Parathyroid adenoma (tissue), 2 donors: Measurements from ENCODE around the gene HTR3E.

Source experiments
- H2AFZ ChIP-seq: fragments of 300-600 bp; sonication (generic); one replicate; pipeline ENCODE4 v1.7.0; 2017; ENCODE audit warnings: antibody characterized with exemption, mild to moderate bottlenecking
- H3K27ac ChIP-seq: fragments of 300-600 bp; sonication (generic); one replicate; pipeline ENCODE4 v1.7.0; 2017
- H3K27me3 ChIP-seq: fragments of 300-600 bp; sonication (generic); one replicate; pipeline ENCODE4 v1.7.0; 2017; ENCODE audit warnings: low read length; ENCODE audit not compliant: control insufficient read depth, insufficient read depth
- H3K36me3 ChIP-seq: fragments of 300-600 bp; sonication (generic); one replicate; pipeline ENCODE4 v1.7.0; 2017; ENCODE audit warnings: low read length; ENCODE audit not compliant: control insufficient read depth, insufficient read depth
- H3K4me1 ChIP-seq: fragments of 300-600 bp; sonication (generic); one replicate; pipeline ENCODE4 v1.7.0; 2017; ENCODE audit warnings: control low read depth
- H3K4me2 ChIP-seq: fragments of 300-600 bp; sonication (generic); one replicate; pipeline ENCODE4 v1.7.0; 2017; ENCODE audit warnings: low read length
- H3K4me3 ChIP-seq: fragments of 300-600 bp; sonication (generic); one replicate; pipeline ENCODE4 v1.7.0; 2017; ENCODE audit warnings: low read depth, low read length
- H3K79me2 ChIP-seq: fragments of 300-600 bp; sonication (generic); one replicate; pipeline ENCODE4 v1.7.0; 2017; ENCODE audit warnings: control low read depth
- H3K9ac ChIP-seq: fragments of 300-600 bp; sonication (generic); one replicate; pipeline ENCODE4 v1.7.0; 2017; ENCODE audit warnings: mild to moderate bottlenecking
- H3K9me3 ChIP-seq: fragments of 300-600 bp; sonication (generic); one replicate; pipeline ENCODE4 v1.7.0; 2017; ENCODE audit warnings: low read length; ENCODE audit not compliant: control insufficient read depth
- TF ChIP-seq, protein P1 (sequence below): fragments of 300-600 bp; sonication (generic); IDR thresholded peaks from one replicate; pipeline ENCODE4 v1.7.0; 2017; ENCODE audit warnings: antibody characterized with exemption, mild to moderate bottlenecking
- donor health status: primary hyperparathyroidism.

The HTR3E gene, protein sequence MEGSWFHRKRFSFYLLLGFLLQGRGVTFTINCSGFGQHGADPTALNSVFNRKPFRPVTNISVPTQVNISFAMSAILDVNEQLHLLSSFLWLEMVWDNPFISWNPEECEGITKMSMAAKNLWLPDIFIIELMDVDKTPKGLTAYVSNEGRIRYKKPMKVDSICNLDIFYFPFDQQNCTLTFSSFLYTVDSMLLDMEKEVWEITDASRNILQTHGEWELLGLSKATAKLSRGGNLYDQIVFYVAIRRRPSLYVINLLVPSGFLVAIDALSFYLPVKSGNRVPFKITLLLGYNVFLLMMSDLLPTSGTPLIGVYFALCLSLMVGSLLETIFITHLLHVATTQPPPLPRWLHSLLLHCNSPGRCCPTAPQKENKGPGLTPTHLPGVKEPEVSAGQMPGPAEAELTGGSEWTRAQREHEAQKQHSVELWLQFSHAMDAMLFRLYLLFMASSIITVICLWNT

GRCh38 chr3:184096811-184097383 is at the start of gene HTR3E:
Gene HTR3E (plus strand): TSS chr3:184097064. CDS start chr3:184097530, 466 bp downstream.
- no peak within 1 kb of the TSS for H3K4me2 ChIP-seq
- no peaks in the 10 kb centered on the region for H3K9me3 ChIP-seq
- no peak within 1 kb of the TSS for H2AFZ ChIP-seq
- no peaks in the 10 kb centered on the region for H3K36me3 ChIP-seq
- H3K27me3 ChIP-seq = no peaks in the 10 kb centered on the region
- no peaks in the 10 kb centered on the region for H3K79me2 ChIP-seq
- no peak within 1 kb of the TSS for H3K9ac ChIP-seq
- H3K4me3 ChIP-seq = no peak within 1 kb of the TSS
- TF ChIP-seq, protein P1, sequence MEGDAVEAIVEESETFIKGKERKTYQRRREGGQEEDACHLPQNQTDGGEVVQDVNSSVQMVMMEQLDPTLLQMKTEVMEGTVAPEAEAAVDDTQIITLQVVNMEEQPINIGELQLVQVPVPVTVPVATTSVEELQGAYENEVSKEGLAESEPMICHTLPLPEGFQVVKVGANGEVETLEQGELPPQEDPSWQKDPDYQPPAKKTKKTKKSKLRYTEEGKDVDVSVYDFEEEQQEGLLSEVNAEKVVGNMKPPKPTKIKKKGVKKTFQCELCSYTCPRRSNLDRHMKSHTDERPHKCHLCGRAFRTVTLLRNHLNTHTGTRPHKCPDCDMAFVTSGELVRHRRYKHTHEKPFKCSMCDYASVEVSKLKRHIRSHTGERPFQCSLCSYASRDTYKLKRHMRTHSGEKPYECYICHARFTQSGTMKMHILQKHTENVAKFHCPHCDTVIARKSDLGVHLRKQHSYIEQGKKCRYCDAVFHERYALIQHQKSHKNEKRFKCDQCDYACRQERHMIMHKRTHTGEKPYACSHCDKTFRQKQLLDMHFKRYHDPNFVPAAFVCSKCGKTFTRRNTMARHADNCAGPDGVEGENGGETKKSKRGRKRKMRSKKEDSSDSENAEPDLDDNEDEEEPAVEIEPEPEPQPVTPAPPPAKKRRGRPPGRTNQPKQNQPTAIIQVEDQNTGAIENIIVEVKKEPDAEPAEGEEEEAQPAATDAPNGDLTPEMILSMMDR = no peak
- H3K4me1 ChIP-seq = no peaks in the 10 kb centered on the region
- H3K27ac ChIP-seq = no peak within 1 kb of the TSS

DNA sequence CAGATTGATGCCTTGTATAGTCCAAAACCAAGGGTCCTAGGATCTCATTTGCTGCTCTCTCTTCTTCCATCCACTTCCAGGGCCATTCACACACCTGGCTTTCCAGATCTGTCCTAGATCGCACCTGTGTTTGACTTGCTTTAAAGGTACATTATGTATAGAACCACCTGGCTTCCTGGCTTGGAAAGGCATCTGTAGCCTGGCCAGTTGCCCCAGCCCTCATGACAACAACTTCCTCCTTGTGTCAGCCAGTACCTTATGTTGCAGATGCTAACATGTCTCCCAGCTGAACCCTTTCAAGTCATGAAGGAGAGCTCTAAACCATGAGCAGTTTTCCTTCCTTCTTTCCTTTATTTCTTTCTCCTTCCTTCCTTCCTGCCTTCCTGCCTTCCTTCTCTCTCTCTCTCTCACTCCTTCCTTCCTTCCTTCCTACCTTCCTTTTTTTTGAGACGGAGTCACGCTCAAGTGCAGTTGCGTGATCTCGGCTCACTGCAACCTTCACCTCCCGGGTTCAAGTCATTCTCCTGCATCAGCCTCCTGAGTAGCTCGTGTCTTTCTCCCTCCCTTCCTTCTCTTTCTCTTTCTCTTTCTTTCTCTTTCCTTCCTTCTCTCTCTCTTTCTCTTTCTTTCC is 46.5 kb upstream of the HTR3E start:
- Histone ChIP-seq H3K9me3 (no peaks in the 10 kb centered on the region), H2AFZ (no peak overlapping the region), H3K4me2 (no peak overlapping the region), H3K79me2 (no peaks in the 10 kb centered on the region), H3K4me3 (no peak overlapping the region), H3K27ac (no peak overlapping the region), H3K36me3 (no peaks in the 10 kb centered on the region), H3K27me3 (no peaks in the 10 kb centered on the region), H3K4me1 (no peaks in the 10 kb centered on the region), H3K9ac (no peak overlapping the region)
- TF ChIP-seq, protein P1 = no peak

DNA sequence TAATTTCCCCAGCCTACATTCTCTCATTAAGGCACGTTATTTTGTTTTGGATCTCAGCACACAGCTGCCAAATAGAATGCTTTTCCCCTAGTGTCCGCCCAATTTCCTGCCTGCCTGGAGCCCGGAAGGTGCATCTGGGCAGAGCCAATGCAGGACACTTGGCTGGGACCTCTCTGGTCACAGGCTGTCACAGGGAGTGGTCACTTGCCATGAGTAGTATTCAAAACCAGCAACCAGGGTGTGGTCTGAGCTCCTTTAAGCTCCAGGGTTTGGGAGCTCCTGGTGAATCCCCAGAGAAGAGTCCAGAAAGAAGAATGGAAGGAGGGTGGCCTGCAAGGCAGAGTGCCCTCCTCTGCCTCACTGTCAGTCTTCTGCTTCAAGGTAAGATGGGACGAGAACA is 44.1 kb upstream of the HTR3E start, which contains the start of gene HTR3C:
HTR3C (plus strand) TSS at position 281 of the 400 bp plus-strand sequence; CDS start at position 315, 34 bp downstream.
- no peaks in the 10 kb centered on the region for H3K9me3 ChIP-seq
- no peaks in the 10 kb centered on the region for H3K4me1 ChIP-seq
- no peaks in the 10 kb centered on the region for H3K27me3 ChIP-seq
- H2AFZ ChIP-seq = no peak within 1 kb of the TSS
- H3K36me3 ChIP-seq = no peaks in the 10 kb centered on the region
- no peaks in the 10 kb centered on the region for H3K79me2 ChIP-seq
- no peak within 1 kb of the TSS for H3K9ac ChIP-seq
- no peak within 1 kb of the TSS for H3K4me2 ChIP-seq
- H3K27ac ChIP-seq = no peak within 1 kb of the TSS
- TF ChIP-seq, protein P1 = no peak
- H3K4me3 ChIP-seq = no peak within 1 kb of the TSS

DNA sequence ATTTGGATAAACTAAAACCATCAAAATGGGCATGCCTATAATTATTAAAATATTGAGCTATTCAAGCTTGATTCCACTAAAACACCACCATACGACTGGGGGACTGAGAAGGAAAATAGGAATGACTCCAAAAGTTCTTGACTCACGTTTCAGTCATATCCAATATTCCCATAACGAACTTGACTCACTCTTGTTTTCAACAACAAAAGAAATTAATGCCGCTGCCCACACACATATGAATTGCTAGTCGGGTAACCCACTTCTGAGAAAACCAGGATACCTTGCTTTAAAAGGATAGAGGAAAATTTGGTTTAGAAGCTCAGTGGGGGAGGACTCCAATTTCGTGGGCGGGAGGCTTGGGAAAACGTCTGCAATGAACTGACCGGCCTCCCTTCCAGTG is 38.8 kb upstream of the HTR3E start:
- Histone ChIP-seq H3K9ac (no peak overlapping the region), H2AFZ (no peak overlapping the region), H3K4me2 (no peak overlapping the region), H3K4me1 (no peaks in the 10 kb centered on the region), H3K36me3 (no peaks in the 10 kb centered on the region), H3K27me3 (no peaks in the 10 kb centered on the region), H3K9me3 (no peaks in the 10 kb centered on the region), H3K27ac (no peak overlapping the region), H3K79me2 (no peaks in the 10 kb centered on the region), H3K4me3 (no peak overlapping the region)
- TF ChIP-seq, protein P1 = no peak
